Measurements from ENCODE around the gene MIAT.

DNA sequence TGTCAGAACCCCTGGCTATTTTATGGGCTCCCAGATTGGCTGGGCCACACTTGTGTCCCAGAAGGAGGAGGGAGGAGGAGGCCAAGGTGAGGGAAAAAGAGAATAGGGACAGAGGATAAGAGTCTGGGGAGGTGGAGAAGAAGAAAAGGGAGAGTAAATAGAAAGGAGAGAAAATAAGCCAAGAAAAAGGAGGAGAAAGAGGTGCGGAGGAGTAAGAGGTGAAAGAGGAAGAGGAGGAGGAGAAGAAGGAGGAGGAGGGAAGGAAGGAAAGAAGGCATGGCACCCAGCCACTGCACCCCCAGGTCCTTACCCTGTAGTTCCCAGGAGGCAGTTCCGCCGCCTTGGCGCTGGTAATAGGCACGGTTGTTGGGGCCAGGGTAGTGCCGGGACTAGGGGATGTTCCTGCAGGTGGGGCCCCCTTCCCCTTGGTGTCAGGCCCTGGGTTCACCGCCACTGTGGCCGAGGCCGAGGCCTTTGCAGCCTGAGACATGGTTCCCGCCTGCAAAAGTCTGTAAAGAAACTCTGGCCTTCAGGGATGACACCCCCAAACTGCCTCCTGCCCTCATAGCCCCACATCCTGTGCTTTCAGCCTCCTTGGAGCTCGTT is 41.5 kb upstream of the MIAT start:
- TF ChIP-seq, protein P1, sequence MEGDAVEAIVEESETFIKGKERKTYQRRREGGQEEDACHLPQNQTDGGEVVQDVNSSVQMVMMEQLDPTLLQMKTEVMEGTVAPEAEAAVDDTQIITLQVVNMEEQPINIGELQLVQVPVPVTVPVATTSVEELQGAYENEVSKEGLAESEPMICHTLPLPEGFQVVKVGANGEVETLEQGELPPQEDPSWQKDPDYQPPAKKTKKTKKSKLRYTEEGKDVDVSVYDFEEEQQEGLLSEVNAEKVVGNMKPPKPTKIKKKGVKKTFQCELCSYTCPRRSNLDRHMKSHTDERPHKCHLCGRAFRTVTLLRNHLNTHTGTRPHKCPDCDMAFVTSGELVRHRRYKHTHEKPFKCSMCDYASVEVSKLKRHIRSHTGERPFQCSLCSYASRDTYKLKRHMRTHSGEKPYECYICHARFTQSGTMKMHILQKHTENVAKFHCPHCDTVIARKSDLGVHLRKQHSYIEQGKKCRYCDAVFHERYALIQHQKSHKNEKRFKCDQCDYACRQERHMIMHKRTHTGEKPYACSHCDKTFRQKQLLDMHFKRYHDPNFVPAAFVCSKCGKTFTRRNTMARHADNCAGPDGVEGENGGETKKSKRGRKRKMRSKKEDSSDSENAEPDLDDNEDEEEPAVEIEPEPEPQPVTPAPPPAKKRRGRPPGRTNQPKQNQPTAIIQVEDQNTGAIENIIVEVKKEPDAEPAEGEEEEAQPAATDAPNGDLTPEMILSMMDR (IDR thresholded peaks at IDR 0.05), result no peak
- TF ChIP-seq POLR2A (IDR thresholded peaks at IDR 0.05), result no peak

All from heart left ventricle (tissue), 13 donors.